EL (cell line): Measurements from ENCODE around the gene SMARCB1.

Experiments
- DNase-seq: peaks from one replicate; pipeline ENCODE4 v3.0.0-alpha.2; 2016

Gene SMARCB1

DNA sequence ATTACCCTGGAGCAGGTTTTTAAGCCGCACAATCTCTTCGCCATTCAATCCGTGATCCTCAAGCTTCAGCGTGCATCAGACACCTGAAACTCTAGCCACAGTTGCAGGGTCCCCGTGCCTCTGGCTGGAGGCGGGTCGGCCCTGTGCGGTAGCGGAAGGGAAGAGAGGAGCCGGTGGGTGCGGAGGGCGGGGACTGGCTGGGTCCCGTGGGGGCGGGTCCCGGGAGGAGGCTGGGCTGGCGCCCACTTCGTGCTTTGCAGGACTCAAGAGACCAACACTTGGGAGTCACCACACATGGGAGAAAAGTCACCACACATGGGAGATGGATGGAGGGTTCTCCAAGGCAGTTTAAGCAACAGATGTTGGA is 23.2 kb upstream of the SMARCB1 start:
- no peak for DNase-seq

DNA sequence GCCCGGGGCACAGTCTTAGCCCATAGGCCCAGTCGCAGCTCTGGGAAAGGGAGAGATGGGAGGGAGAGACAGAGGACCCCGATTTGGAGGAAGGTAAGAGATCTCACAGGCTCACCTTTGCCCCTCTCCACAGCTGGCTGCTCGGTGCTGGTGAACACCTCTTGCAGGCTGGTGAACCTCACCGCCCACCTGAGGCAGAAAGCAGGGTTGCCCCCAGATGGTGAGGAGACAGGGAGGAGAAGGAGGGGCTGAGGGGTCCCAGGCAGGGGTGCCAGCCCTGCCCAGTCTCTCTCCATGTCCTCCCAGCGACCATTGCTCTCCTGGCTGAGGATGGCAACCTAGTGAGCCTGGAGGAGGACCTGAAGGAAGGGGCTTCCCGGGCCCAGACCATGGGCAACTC is 22.8 kb upstream of the SMARCB1 start:
- DNase-seq: no peak

DNA sequence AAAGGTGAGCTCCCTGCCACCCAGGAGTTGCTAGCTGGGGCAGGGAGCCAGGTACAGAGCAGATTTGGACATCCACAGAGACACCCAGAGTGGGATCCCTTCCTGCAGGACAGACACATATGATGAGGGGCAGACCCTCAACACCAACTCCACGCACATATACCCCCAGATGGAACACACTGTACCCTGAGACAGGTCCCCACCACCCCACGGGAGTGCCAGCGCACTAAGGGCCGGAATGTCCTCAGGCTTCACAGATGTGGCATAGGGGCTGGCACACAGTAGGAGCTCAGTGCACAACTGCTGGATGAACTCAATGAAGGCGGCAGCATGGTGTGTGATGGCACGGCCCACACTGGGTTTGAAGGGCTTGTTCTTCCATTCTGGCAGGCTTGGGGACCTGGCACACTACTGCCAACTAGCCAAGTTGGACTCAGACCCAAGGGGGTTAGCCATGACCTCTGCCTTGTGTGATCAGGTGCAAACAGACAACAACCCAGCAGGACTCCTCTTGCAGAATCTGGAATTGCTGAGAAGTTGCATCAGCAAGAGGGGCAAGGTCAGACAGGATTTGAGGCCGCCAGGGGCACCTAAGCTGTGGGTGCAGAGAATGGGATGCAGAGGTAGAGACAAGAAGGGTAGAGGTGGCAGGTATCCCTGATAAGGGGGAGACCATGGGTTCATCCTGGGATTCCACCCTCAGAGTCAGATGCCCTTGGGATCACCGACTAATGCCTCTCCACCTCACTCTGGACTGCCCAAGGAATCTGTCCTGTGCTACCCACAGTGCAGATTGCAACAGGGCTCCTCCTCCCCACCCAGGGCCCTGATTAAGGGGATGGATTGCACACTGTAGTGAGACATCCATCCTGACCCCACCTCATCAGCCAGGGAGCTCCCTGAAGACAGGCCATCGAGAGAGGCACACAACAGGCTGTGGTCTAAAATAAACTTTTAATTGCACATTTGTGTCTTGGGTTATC is 21.6 kb upstream of the SMARCB1 start:
- no peak for DNase-seq

DNA sequence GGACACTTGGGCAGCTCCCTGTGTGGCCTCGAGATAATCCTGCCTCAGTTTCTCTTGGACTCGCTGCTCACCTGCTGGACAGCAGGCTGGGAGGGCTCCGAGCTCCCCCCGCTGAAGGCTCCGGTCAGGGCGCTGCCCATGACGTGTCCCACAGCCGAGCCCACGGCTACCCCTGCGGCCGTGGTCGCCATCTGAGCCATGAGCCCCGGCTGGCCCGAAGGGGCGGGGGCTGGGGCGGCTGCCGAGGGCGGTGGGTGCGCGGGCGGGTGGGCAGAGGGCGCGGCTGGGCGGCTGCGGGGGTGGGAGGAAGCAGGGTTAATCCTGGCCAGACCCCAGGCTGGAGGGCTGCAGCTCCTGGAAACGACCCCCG is 19.5 kb upstream of the SMARCB1 start:
- no peak for DNase-seq

DNA sequence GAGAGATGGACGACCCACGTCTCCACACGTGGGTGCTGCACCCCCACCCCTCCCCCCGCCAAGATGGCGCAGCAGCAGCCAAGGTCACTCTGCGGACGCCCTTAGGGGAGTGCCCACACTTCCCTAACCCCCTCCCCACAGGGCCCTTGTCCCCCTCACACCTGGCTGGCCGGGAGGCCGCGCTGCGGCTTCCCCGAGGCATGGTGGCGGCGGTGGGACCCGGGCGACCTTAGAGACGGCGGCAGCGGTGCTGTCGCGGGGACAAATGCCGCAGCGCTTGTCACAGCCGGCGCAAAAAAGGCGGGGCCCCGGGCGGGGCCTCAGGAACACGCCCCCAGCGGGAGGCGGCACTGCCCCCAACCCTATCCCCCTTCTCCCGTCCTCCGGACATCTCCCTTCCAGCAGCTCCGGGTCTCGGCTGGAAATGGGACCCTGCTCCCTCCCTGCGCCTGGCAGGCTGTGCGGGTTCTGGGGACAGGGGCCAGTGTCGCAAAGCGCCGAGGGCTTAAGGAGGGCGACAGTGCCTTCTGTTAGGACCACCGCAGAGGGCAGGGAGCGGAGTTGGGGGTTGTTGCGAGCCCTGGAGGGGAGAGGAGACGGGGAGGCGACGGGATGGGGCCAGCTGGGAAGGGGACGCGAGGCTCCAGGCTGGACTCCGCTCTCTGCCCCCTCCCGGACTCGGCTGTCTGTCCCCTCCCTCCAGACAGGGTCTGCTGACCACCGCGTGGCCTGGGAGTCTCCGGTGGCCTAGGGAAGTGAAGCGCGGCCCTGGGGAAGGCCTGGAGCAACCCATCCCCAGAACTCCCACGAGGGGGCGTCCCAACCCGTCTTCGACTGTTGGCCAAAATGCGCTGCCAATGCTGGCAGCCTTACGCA is 18.9 kb upstream of the SMARCB1 start, which contains the start of gene CHCHD10:
TSS of gene CHCHD10 (minus strand) at position 300 of the 876 bp plus-strand sequence. CDS start at position 202, 98 bp downstream.
- peak; percentile 72 for DNase-seq

DNA sequence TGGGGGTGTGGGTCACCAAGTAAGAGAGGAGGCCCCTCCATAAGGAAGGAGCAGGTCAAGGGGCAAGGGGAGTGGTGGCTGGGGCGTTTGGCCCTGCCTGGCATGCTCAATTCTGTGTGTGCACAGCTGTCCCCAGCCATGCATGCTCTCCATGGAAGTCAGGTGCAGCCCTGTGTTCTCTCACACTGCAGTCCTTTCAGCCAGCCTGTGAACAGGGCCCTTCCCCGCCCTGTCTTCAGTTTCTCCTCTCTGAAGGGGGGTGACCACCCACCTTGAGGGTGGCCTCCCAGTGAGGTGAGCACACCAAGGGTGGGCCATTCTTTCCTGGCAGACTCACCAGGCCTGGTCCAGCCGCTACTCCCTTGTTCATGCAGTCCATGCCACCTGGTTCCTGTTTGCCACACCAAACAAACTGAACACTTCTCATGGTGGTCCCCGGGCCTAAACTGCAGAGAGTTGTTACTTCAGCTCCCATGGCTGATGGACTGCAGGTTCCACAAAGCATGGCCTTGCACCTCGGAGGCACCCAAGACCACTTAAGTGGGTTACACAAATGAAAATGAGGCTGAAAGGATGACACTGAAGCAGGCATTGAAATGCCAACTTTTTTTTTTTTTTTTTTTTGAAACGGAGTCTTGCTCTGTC is 17.3 kb upstream of the SMARCB1 start:
- no peak for DNase-seq

DNA sequence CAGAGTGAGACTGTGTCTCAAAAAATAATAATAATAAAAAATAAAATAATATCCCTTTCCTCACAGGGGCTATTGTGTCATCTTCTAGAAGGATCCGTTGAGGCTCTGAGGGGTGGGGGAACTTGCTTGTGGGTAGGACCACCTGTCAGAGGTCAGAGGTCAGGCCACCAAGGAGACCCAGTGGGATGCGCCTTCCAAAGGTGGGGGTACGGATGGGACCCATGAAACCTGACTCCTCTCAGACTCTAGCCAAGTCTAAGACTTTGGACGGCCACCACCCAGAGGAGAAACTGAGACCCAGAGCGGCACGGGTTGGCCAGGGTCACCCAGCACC is 14.5 kb upstream of the SMARCB1 start:
- no peak for DNase-seq

DNA sequence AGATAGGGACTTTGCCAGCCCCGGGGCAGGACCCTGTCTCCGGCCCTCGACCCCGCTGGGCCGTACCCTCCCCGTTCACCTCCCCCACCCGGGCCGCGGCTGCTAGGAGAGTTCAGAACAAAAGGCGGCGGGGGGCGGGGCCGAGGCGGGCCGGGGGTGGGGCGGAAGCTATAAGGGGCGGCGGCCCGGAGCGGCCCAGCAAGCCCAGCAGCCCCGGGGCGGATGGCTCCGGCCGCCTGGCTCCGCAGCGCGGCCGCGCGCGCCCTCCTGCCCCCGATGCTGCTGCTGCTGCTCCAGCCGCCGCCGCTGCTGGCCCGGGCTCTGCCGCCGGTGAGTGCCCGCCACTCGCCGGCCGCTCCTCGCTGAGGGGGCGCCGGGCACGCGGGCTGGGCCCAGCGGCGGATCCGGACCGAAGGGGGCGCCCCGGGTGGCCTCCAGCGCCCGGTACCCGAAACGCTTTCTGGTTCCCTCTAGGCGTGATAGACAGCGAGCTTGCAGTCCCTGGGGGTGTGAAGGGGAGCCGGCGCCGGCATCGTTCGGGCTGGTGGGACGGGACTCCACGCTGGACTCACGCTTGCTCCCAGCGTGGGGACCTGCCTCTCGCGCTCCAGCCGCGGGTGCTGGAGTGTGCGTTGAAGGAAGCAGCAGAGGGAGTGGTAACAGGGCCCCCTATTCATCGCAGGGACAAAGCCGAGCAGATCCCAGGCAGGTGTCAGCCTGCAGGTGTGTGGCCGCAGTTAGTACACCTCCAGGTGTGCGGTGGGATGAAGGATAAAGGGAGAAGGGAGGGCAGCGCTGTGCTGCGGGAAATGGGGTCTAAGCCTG is 13.9 kb upstream of the SMARCB1 start, which contains the start of gene MMP11:
TSS of gene MMP11 (plus strand) at position 201 of the 825 bp plus-strand sequence. CDS start at position 223, 22 bp downstream.
- DNase-seq: peak; percentile 62

DNA sequence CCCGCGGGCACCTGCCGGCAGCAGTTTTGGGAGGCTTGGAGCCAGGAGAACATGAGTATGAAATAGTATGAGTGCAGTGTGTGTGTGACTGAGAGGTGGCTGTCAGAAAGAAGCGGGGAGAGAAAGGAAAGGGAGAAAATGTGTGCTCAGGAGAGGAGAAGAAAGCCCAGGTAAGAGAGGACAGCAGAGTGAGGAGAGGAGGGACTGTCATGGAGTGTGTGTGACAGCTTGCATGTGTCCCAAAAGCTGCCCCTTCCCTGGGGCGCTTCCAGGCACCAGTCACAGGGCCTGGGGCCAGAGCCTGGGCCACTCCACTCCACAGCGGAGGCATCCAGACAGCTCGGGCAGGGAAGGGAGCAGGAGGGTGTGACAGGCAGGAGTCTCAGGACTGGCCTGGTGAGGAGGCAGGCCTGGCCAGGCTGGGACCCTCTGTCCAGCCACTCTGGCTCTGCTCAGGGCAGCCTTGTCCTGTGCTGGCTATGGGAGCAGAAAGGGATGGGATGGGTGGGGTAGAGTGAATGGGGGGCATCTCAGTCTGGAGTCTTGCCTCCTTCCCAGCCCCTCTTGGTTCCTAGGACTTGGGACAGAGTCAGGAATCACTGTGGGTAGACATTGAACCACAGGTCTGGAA is 13.2 kb upstream of the SMARCB1 start:
- DNase-seq: no peak

DNA sequence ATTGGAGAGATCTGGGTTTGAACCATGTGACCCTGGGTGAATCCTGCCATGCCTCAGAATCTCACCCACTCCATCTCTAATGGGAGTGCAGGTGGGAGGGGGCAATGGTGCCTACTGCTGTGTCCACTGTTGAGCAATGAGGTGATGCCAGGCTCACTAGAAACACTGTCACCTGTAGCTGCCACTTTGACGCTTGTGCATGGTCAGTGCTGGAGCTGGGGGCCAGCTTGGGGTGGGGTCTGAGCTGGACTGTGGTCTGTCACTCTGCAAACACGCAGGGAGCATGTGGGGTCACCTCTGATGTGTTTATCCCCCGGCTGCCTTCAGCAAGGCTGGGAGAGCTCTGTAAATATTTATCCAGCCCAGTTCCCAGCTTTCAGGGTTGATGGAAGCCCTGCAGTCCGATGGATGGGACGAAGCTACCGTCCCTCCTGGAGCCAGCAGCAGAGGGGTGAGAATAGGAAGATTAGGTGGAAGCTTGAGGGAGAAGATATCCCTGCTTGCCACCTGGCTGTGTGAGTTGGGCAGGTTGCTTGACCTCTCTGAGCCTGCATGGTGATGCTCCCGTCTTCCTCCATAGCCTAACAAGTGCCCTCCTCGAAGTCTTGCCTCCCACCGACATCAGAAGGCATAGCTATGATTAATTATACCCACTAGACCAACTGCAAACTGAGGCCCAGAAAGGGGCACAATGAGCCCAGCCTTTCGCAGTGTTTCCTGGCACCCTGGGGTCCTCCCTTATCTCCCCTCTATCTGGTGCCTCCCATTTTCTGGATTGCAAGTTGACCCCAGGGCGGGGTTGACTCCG is 12.4 kb upstream of the SMARCB1 start:
- no peak for DNase-seq

DNA sequence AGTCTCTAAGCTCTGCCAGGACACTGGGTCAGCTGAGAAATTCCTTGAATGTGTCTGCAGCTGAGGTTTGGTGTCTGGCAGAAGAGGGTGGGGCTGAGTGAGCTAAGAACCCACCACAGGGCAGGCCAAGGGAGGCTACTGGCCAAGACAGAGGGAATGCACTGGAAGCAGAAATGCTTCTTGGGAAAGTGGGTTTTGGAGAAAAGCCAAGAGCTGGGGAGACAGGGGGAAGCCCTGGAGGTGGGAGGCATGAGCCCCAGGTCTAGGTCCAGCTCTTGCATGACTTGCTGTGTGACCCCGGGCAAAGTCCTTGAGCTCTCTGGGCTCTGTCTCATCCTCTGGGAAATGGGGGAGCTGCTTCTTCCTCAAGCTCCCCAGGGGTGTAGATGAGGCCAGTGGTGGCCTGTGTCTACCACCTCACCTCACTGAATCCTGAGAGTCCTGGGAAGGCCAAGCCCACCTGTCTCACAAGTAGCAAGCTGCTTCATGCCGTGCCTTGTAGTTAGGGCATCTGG is 11.8 kb upstream of the SMARCB1 start:
- peak; percentile 64 for DNase-seq

DNA sequence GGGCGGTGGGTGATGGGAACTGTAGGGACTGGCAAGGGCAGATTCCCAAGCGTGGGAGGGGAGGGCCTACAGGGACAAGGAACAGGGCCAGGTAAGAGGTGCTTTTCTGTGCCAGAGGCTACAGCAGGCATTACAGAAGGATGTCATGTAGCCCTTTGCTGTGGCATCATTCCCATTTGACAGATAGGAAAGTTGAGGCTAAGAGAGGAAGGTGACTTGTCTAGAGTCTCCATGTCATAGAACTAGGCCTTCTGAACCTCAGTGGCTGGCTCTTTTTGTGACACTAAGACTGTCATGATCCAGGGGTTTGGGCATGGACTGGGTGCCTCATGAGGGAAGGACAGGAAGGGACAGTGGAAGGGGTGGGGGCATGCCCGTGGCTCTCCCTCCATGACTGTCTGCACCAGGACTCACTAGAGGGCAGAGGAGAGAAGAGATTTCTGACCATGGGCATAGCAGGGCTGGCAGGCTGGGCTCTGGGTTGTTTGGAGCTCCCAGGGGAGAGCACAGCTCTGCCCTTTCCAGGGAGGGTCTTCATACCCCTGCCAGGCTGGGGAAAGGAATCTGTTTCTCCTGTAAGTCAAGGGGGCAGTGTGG is 10.9 kb upstream of the SMARCB1 start:
- DNase-seq: no peak

DNA sequence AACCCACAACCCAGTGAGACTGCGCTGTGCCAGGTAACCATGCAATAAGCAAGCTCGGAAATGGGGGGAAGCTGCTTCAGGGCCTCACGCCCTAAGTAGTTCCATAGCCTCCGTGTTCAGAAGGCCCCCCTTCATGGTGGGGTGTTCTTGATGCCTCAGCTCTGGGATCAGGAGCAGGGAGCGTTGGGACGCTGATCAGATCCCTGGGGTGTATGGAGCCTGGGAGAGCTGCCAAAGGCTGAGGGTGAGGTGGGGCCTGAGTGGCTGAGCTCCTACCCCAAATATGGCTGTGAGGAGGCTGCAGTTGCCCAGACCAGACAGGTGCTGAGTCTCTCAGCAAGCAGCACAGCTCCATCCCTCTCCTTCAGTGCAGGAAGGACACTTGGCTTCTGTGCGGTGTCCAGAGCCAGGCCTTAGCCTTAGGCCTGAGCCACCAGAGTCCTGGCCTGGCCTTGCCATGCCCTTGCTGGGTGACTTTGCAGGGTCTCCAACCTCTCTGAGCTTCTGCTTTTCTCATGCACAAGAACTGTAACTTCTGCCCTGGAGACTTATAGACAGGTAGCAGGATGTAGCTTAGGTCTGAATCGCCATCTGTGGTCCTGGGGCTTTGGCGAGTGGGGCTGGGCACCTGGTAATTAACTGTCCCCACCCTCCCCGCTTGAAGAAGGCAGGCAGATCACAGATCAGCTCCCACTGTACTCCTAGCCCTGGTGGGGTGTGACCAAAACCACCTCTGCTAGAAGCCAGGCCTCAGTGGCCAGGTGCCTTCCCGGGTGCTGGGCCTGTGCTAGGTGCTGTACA is 8.8 kb upstream of the SMARCB1 start:
- DNase-seq: no peak

DNA sequence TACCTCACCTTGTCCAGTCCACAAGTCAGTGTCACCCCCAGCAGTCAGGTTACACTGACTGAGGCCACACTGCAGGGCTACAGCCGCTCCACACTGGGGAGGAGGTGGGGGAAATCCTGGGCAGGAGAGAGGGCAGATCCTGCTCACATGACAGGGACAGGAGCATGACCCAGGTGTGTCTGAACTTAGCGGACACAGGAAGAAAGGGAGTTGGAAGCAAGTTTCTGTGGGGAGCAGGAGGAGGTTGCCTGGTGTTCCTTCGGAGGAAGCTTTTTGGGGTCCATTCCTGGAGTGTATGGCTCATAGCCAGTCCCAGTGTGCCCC is 8.2 kb upstream of the SMARCB1 start:
- no peak for DNase-seq

DNA sequence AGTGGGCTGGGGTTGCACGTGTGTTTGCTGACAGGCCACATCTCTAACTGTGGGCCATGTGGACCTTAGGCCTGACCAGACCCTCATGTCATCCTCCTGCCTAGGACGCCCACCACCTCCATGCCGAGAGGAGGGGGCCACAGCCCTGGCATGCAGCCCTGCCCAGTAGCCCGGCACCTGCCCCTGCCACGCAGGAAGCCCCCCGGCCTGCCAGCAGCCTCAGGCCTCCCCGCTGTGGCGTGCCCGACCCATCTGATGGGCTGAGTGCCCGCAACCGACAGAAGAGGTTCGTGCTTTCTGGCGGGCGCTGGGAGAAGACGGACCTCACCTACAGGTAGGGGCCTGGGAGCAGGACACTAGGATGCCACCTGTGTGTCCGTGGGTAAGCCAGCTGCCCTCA is 7.7 kb upstream of the SMARCB1 start:
- no peak for DNase-seq

DNA sequence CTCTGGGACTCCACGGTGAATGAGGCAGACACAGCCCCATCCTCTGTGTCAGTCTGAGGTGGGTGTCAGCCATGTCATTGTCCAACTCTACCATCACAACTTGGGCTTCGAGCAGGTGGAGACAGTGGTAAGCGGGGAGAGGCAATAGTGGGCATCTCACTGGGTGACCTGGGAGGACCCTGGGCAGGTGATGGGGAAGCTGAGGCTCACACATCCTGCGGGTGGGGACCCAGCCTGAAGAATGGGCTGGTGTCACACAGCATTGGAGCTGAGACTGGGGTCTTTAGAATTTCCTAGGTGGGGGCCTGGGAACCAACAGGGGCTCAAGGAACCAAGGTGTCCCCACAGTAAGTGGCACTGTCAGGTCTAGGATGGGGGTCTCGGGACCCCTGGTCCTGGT is 7.0 kb upstream of the SMARCB1 start:
- DNase-seq: no peak

DNA sequence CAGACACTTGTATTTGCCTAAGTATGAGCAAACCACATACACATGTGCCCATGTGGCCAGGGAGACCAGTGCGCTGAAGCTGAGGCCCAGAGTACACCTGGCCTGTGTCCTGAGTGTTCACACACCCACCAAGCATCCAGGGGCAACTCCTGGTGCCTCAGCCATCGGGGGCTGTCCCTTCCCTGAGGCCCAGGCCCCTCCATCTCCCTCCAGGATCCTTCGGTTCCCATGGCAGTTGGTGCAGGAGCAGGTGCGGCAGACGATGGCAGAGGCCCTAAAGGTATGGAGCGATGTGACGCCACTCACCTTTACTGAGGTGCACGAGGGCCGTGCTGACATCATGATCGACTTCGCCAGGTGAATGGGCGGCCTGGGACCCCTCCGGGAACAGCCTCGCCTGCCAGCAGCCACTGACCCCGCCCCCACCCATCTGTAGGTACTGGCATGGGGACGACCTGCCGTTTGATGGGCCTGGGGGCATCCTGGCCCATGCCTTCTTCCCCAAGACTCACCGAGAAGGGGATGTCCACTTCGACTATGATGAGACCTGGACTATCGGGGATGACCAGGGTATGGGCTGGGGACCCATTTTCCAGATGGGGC is 6.5 kb upstream of the SMARCB1 start:
- DNase-seq: no peak

DNA sequence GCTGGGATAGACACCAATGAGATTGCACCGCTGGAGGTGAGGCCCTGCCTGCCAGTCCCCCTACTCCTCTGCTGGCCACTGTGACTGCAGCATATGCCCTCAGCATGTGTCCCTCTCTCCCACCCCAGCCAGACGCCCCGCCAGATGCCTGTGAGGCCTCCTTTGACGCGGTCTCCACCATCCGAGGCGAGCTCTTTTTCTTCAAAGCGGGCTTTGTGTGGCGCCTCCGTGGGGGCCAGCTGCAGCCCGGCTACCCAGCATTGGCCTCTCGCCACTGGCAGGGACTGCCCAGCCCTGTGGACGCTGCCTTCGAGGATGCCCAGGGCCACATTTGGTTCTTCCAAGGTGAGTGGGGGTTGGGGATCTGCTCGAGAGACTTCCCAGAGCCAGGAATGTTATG is 5.7 kb upstream of the SMARCB1 start:
- no peak for DNase-seq

DNA sequence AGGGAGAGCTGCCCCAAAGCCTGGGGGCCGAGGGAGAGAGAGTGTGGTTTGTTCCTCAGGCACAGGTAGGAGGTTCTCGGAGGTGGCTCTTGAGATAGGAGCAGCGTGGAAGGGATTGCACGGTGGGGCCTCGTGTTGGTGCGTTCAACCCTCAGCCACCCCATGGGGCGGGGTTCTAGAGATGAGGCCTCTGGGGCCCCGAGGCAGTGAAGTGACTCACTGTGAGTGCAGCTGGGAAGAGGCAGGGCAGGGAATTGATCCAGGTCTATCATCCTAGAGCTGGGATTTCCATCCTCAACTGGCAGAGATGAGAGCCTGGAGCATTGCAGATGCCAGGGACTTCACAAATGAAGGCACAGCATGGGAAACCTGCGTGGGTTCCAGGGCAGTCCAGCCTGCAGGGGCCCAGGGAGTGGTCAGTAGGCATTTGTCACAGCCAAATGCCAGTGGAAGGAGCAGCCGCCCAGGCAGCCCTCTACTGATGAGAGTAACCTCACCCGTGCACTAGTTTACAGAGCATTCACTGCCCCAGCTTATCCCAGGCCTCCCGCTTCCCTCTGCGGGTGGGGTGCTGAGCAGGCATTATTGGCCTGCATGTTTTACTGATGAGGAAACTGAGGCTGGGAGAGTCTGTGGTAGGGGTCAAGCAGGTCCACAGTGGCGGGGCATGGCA is 5.1 kb upstream of the SMARCB1 start:
- DNase-seq: peak; percentile 93
